Activated CD4-positive, alpha-beta memory T cell treated with anti-CD3 and anti-CD28 coated beads for 36 hours (primary cell): Measurements from ENCODE around the gene ATG10. TPM values are rescaled to one million over a fixed set of nuclear protein-coding genes. Genes with fewer than 3 reads are reported as not detected.
"Not testable (repeated sequence)": the region's sequence is repeated elsewhere in the genome, so short reads cannot be mapped to it uniquely, and the experiment has no call there.

Source experiments
- CTCF ChIA-PET: fragments of 350-600 bp; sonication (Branson Sonifier 250); formaldehyde crosslinking; loops from one replicate; lab custom pipeline; 2021; ENCODE audit warnings: antibody characterized with exemption, inconsistent platforms; lab: Charles Lee
- POLR2A ChIA-PET: fragments of 350-600 bp; sonication (Branson Sonifier 250); formaldehyde crosslinking; loops from one replicate; lab custom pipeline; 2021; ENCODE audit warnings: antibody characterized with exemption; lab: Charles Lee
- DNase-seq: peaks from one replicate; pipeline ENCODE4 v3.0.0-alpha.2; 2020
- H3K27ac Mint-ChIP-seq: one replicate; pipeline ENCODE4 v1.8.0; 2021; ENCODE audit warnings: mixed read lengths
- H3K27me3 Mint-ChIP-seq: one replicate; pipeline ENCODE4 v1.8.0; 2021; ENCODE audit warnings: mixed read lengths
- H3K36me3 Mint-ChIP-seq: one replicate; pipeline ENCODE4 v1.8.0; 2021; ENCODE audit warnings: mixed read lengths
- H3K4me1 Mint-ChIP-seq: one replicate; pipeline ENCODE4 v1.8.0; 2021; ENCODE audit warnings: low read depth, mixed read lengths
- H3K4me3 Mint-ChIP-seq: one replicate; pipeline ENCODE4 v1.8.0; 2021; ENCODE audit warnings: mild to moderate bottlenecking, mixed read lengths
- H3K9me3 Mint-ChIP-seq: one replicate; pipeline ENCODE4 v1.8.0; 2021; ENCODE audit warnings: mixed read lengths
- intact Hi-C: fragments of 100-400 bp; cut with micrococcal nuclease; formaldehyde crosslinking; loops from one replicate; pipeline ENCODE4 v1.15.1; 2023
- total RNA-seq, 2 experiments: library from RNA; stranded (reverse); gene quantifications; one replicate each; pipeline ENCODE4 v1.2.3, GENCODE V29; 2021

Gene ATG10
- total RNA-seq, 2 experiments from 2014 or later = 8.5 to 9.7 TPM

GRCh38 chr5:82259172-82259800 lies 287.5 kb downstream of the ATG10 start:
- intact Hi-C loops = no loop called here
- H3K4me3 Mint-ChIP-seq = no peak overlapping the region
- H3K9me3 Mint-ChIP-seq = no peaks in the 10 kb centered on the region
- no peak for DNase-seq
- no peaks in the 10 kb centered on the region for H3K27me3 Mint-ChIP-seq
- no peaks in the 10 kb centered on the region for H3K36me3 Mint-ChIP-seq
- H3K27ac Mint-ChIP-seq = no peak overlapping the region
- ChIA-PET CTCF (interaction anchor here (0.6 to 1.3 kb wide), 3 partner anchors 244 to 698 kb away, joined by 3 to 4 read pairs (median 3); no protein-coding TSS in a partner anchor), POLR2A (no interaction called here)
- H3K4me1 Mint-ChIP-seq = peaks cover 7% of the 10 kb centered on the region

GRCh38 chr5:82265047-82265446 lies 293.2 kb downstream of the ATG10 start:
- H3K4me3 Mint-ChIP-seq = no peak overlapping the region
- ChIA-PET POLR2A (no interaction called here), CTCF (interaction anchor here (0.8 kb wide), 1 partner anchor 9 kb away, joined by 3 read pairs; no protein-coding TSS in a partner anchor)
- H3K27me3 Mint-ChIP-seq = no peaks in the 10 kb centered on the region
- peaks cover 26% of the 10 kb centered on the region for H3K9me3 Mint-ChIP-seq
- peaks cover 18% of the 10 kb centered on the region for H3K36me3 Mint-ChIP-seq
- no peak for DNase-seq
- no peak overlapping the region for H3K27ac Mint-ChIP-seq
- no peaks in the 10 kb centered on the region for H3K4me1 Mint-ChIP-seq
- intact Hi-C loops = no loop called here

GRCh38 chr5:82267297-82267933 lies 295.6 kb downstream of the ATG10 start:
- H3K4me1 Mint-ChIP-seq, intact Hi-C loops, CTCF ChIA-PET, H3K4me3 Mint-ChIP-seq, H3K27me3 Mint-ChIP-seq, POLR2A ChIA-PET, DNase-seq, H3K27ac Mint-ChIP-seq: not testable (repeated sequence)
- H3K36me3 Mint-ChIP-seq = peaks cover 25% of the 10 kb centered on the region
- peaks cover 26% of the 10 kb centered on the region for H3K9me3 Mint-ChIP-seq

GRCh38 chr5:82269363-82269762 lies 297.5 kb downstream of the ATG10 start:
- H3K27me3 Mint-ChIP-seq, H3K4me3 Mint-ChIP-seq, DNase-seq, POLR2A ChIA-PET, intact Hi-C loops, H3K27ac Mint-ChIP-seq, CTCF ChIA-PET: not testable (repeated sequence)
- H3K36me3 Mint-ChIP-seq = peaks cover 40% of the 10 kb centered on the region
- H3K9me3 Mint-ChIP-seq = peaks cover 26% of the 10 kb centered on the region
- H3K4me1 Mint-ChIP-seq = peaks cover 16% of the 10 kb centered on the region

- H3K36me3 Mint-ChIP-seq = peaks cover 71% of the 10 kb centered on the region
- not testable (repeated sequence) for H3K4me3 Mint-ChIP-seq
- intact Hi-C loops = loop anchor here (5.0 kb wide), 1 partner anchor 1515 kb away; no protein-coding TSS in a partner anchor
Measured at GRCh38 chr5:82272571-82273356, 300.9 kb downstream of the ATG10 start.

GRCh38 chr5:82273426-82273825 lies 301.6 kb downstream of the ATG10 start:
- H3K27me3 Mint-ChIP-seq, H3K4me3 Mint-ChIP-seq, CTCF ChIA-PET, DNase-seq: not testable (repeated sequence)
- H3K27ac Mint-ChIP-seq = peak overlapping the region; percentile 38
- POLR2A ChIA-PET = interaction anchor here (1.8 kb wide), 1 partner anchor 523 kb away, joined by 4 read pairs; the partner anchor contains the start of gene SSBP2
- H3K36me3 Mint-ChIP-seq = peaks cover 74% of the 10 kb centered on the region
- peaks cover 40% of the 10 kb centered on the region for H3K4me1 Mint-ChIP-seq
- intact Hi-C loops = loop anchor here (5.0 kb wide), 1 partner anchor 1516 kb away; no protein-coding TSS in a partner anchor
- peaks cover 12% of the 10 kb centered on the region for H3K9me3 Mint-ChIP-seq

More at GRCh38 chr5:82272571-82273356, 300.9 kb downstream of the ATG10 start:
- Mint-ChIP-seq H3K27ac (peak overlapping the region; percentile 38), H3K4me1 (peaks cover 40% of the 10 kb centered on the region), H3K9me3 (peaks cover 18% of the 10 kb centered on the region)
- POLR2A ChIA-PET = interaction anchor here (1.8 kb wide), 1 partner anchor 522 kb away, joined by 4 read pairs; the partner anchor contains the start of gene SSBP2
- DNase-seq = peak; percentile 23
- H3K27me3 Mint-ChIP-seq, CTCF ChIA-PET: not testable (repeated sequence)

- no peak for DNase-seq
- POLR2A ChIA-PET = interaction anchor here (0.6 to 1.8 kb wide), 2 partner anchors 17 to 524 kb away, joined by 3 to 4 read pairs; partner anchors contain the start of gene SSBP2
- Mint-ChIP-seq H3K27ac (peak overlapping the region; percentile 23), H3K27me3 (no peaks in the 10 kb centered on the region), H3K4me1 (peaks cover 45% of the 10 kb centered on the region), H3K36me3 (peaks cover 66% of the 10 kb centered on the region), H3K9me3 (peaks cover 2% of the 10 kb centered on the region), H3K4me3 (no peak overlapping the region)
- intact Hi-C loops = loop anchor here (5.0 kb wide), 1 partner anchor 1517 kb away; no protein-coding TSS in a partner anchor
- CTCF ChIA-PET = no interaction called here
Measured at GRCh38 chr5:82274343-82275211, 302.8 kb downstream of the ATG10 start.

GRCh38 chr5:82275216-82275664 lies 303.4 kb downstream of the ATG10 start:
- peaks cover 52% of the 10 kb centered on the region for H3K4me1 Mint-ChIP-seq
- H3K27me3 Mint-ChIP-seq = no peaks in the 10 kb centered on the region
- H3K36me3 Mint-ChIP-seq = peaks cover 59% of the 10 kb centered on the region
- no peaks in the 10 kb centered on the region for H3K9me3 Mint-ChIP-seq
- ChIA-PET POLR2A (interaction anchor here (0.6 kb wide), 1 partner anchor 18 kb away, joined by 3 read pairs; no protein-coding TSS in a partner anchor), CTCF (no interaction called here)
- no peak for DNase-seq
- peak overlapping the region; percentile 17 for H3K4me3 Mint-ChIP-seq
- peak overlapping the region; percentile 26 for H3K27ac Mint-ChIP-seq
- intact Hi-C loops = no loop called here

- POLR2A ChIA-PET = interaction anchor here (1.0 to 1.4 kb wide), 3 partner anchors 300 to 799 kb away, joined by 3 to 4 read pairs (median 3); partner anchors contain the start of gene SSBP2
- peaks cover 54% of the 10 kb centered on the region for H3K36me3 Mint-ChIP-seq
- peak overlapping the region; percentile 97 for H3K27ac Mint-ChIP-seq
- H3K27me3 Mint-ChIP-seq = no peaks in the 10 kb centered on the region
- intact Hi-C loops = no loop called here
- DNase-seq = no peak
- peaks cover 59% of the 10 kb centered on the region for H3K4me1 Mint-ChIP-seq
- peak overlapping the region; percentile 86 for H3K4me3 Mint-ChIP-seq
- CTCF ChIA-PET = interaction anchor here (0.6 kb wide), 1 partner anchor 946 kb away, joined by 3 read pairs; no protein-coding TSS in a partner anchor
- H3K9me3 Mint-ChIP-seq = no peaks in the 10 kb centered on the region
Measured at GRCh38 chr5:82276800-82277612, 305.2 kb downstream of the ATG10 start.

- H3K27ac Mint-ChIP-seq = peak overlapping the region; percentile 97
- DNase-seq = no peak
Measured at GRCh38 chr5:82277613-82277986, 305.8 kb downstream of the ATG10 start.

More at GRCh38 chr5:82277613-82277986, 305.8 kb downstream of the ATG10 start:
- peaks cover 52% of the 10 kb centered on the region for H3K36me3 Mint-ChIP-seq
- H3K27me3 Mint-ChIP-seq = no peaks in the 10 kb centered on the region
- POLR2A ChIA-PET = interaction anchor here (1.0 to 2.2 kb wide), 4 partner anchors 10 to 799 kb away, joined by 3 to 8 read pairs (median 4); partner anchors contain the start of gene SSBP2
- no peaks in the 10 kb centered on the region for H3K9me3 Mint-ChIP-seq
- H3K4me1 Mint-ChIP-seq = peaks cover 57% of the 10 kb centered on the region
- intact Hi-C loops = no loop called here
- H3K4me3 Mint-ChIP-seq = peak overlapping the region; percentile 86
- CTCF ChIA-PET = no interaction called here
